ENCODE measurements around the gene POC1B.

POC1B gene

GRCh38 chr12:89389755-89390661 is 135.8 kb downstream of the POC1B start:
- peak in 1 of 2 donors; percentile 29 for DNase-seq (ENCODE audit: low read depth in 2 of 2)

GRCh38 chr12:89386138-89386537 is 139.7 kb downstream of the POC1B start:
- no peak for DNase-seq (ENCODE audit: low read depth in 2 of 2)

- DNase-seq (ENCODE audit: low read depth in 2 of 2), result no peak
Observed at GRCh38 chr12:89384807-89385206, 141.0 kb downstream of the POC1B start.

GRCh38 chr12:89384050-89384758 is 141.6 kb downstream of the POC1B start:
- DNase-seq (ENCODE audit: low read depth in 2 of 2), result no peak

- DNase-seq (ENCODE audit: low read depth in 2 of 2), result no peak
Observed at GRCh38 chr12:89383235-89384049, 142.4 kb downstream of the POC1B start.

- DNase-seq (ENCODE audit: low read depth in 2 of 2), result no peak
Observed at GRCh38 chr12:89382328-89382727, 143.5 kb downstream of the POC1B start.

- DNase-seq (ENCODE audit: low read depth in 2 of 2), result no peak
Observed at GRCh38 chr12:89379839-89380467, 145.9 kb downstream of the POC1B start.

GRCh38 chr12:89379148-89379838 is 146.6 kb downstream of the POC1B start:
- DNase-seq (ENCODE audit: low read depth in 2 of 2), result no peak

- no peak for DNase-seq (ENCODE audit: low read depth in 2 of 2)
Observed at GRCh38 chr12:89376844-89377243, 149.0 kb downstream of the POC1B start.

- no peak for DNase-seq (ENCODE audit: low read depth in 2 of 2)
Observed at GRCh38 chr12:89376202-89376529, 149.7 kb downstream of the POC1B start.

GRCh38 chr12:89373763-89374572 is 151.9 kb downstream of the POC1B start:
- DNase-seq (ENCODE audit: low read depth in 2 of 2), result no peak

- no peak for DNase-seq (ENCODE audit: low read depth in 2 of 2)
Observed at GRCh38 chr12:89372584-89373370, 153.1 kb downstream of the POC1B start.

GRCh38 chr12:89370850-89371249 is 155.0 kb downstream of the POC1B start:
- DNase-seq (ENCODE audit: low read depth in 2 of 2), result no peak

- DNase-seq (ENCODE audit: low read depth in 2 of 2), result no peak
Observed at GRCh38 chr12:89370421-89370831, 155.4 kb downstream of the POC1B start.

Data from stimulated activated CD4-positive, alpha-beta T cell treated with anti-CD3 and anti-CD28 coated beads, Interleukin-4, amount 100 ng/mL, for 48 hours (primary cell).